ENCODE measurements around the gene ELMO1.

ELMO1 gene

DNA sequence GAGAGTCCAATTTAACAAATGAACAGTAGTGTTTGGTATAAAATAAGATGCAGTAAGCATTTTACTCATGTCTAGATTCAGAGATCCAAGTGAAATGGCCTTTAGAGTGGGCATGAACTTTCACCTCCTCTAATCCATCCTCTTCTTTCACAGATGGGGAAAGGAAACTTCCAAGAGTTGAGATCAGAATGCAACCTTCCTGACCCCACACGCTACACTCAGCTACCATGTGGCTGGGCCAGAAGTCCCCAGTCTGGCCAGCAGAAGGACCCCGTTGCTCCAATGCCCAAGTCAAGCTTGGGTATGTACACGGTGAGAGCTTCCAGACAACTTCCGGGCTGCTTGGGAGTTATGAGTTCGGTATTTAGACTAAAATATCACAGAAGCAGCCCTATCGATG, 228.0 kb downstream of the ELMO1 start:
- no peaks in the 10 kb centered on the region for H3K4me1 ChIP-seq (ENCODE audit: insufficient read depth, low read length)
- TF ChIP-seq EZH2 (IDR thresholded peaks at IDR 0.05; ENCODE audit: borderline replicate concordance, low read depth, low read length, severe bottlenecking) = no peak
- no peak for TF ChIP-seq CTCF (IDR thresholded peaks at IDR 0.05; ENCODE audit: borderline replicate concordance, extremely low read depth, low read length, poor library complexity, severe bottlenecking)
- peaks cover 33% of the 10 kb centered on the region for H3K36me3 ChIP-seq (ENCODE audit: insufficient read depth, low read length)
- H3K4me3 ChIP-seq (ENCODE audit: low read depth in 1 of 2, low read length in 2 of 2) = no peak overlapping the region
- H3K27ac ChIP-seq (ENCODE audit: low read length) = no peak overlapping the region
- no peak for DNase-seq
- no peak overlapping the region for H2AFZ ChIP-seq (ENCODE audit: low read depth, low read length)
- ATAC-seq (ENCODE audit: insufficient read depth, low read depth) = no peak
- H3K9me3 ChIP-seq (ENCODE audit: insufficient read depth, low read length, severe bottlenecking) = no peaks in the 10 kb centered on the region
- no peak overlapping the region for H3K4me2 ChIP-seq (ENCODE audit: insufficient read depth, low read length)
- H3K9ac ChIP-seq (ENCODE audit: low read depth, low read length) = no peak overlapping the region
- H3K79me2 ChIP-seq (ENCODE audit: insufficient read depth, low read length) = no peaks in the 10 kb centered on the region
- no peaks in the 10 kb centered on the region for H4K20me1 ChIP-seq (ENCODE audit: insufficient read depth, low read length)
- no peaks in the 10 kb centered on the region for H3K27me3 ChIP-seq (ENCODE audit: insufficient read depth, low read length, poor library complexity)

GRCh38 chr7:37218956-37219355, 229.7 kb downstream of the ELMO1 start:
- H3K36me3 ChIP-seq (ENCODE audit: insufficient read depth, low read length) = peaks cover 34% of the 10 kb centered on the region

GRCh38 chr7:37216923-37217322, 231.7 kb downstream of the ELMO1 start:
- H3K4me1 ChIP-seq (ENCODE audit: insufficient read depth, low read length) = no peaks in the 10 kb centered on the region

More at GRCh38 chr7:37218956-37219355, 229.7 kb downstream of the ELMO1 start:
- H3K4me1 ChIP-seq (ENCODE audit: insufficient read depth, low read length) = no peaks in the 10 kb centered on the region
- no peak overlapping the region for H2AFZ ChIP-seq (ENCODE audit: low read depth, low read length)
- no peaks in the 10 kb centered on the region for H4K20me1 ChIP-seq (ENCODE audit: insufficient read depth, low read length)
- no peaks in the 10 kb centered on the region for H3K9me3 ChIP-seq (ENCODE audit: insufficient read depth, low read length, severe bottlenecking)
- ATAC-seq (ENCODE audit: insufficient read depth, low read depth) = no peak
- no peaks in the 10 kb centered on the region for H3K79me2 ChIP-seq (ENCODE audit: insufficient read depth, low read length)
- no peak overlapping the region for H3K9ac ChIP-seq (ENCODE audit: low read depth, low read length)
- no peak overlapping the region for H3K4me2 ChIP-seq (ENCODE audit: insufficient read depth, low read length)
- DNase-seq = no peak
- H3K27ac ChIP-seq (ENCODE audit: low read length) = no peak overlapping the region
- TF ChIP-seq CTCF (IDR thresholded peaks at IDR 0.05; ENCODE audit: borderline replicate concordance, extremely low read depth, low read length, poor library complexity, severe bottlenecking) (no peak), EZH2 (IDR thresholded peaks at IDR 0.05; ENCODE audit: borderline replicate concordance, low read depth, low read length, severe bottlenecking) (no peak)
- H3K27me3 ChIP-seq (ENCODE audit: insufficient read depth, low read length, poor library complexity) = no peaks in the 10 kb centered on the region
- no peak overlapping the region for H3K4me3 ChIP-seq (ENCODE audit: low read depth in 1 of 2, low read length in 2 of 2)

More at GRCh38 chr7:37216923-37217322, 231.7 kb downstream of the ELMO1 start:
- no peak overlapping the region for H2AFZ ChIP-seq (ENCODE audit: low read depth, low read length)
- H3K27me3 ChIP-seq (ENCODE audit: insufficient read depth, low read length, poor library complexity) = no peaks in the 10 kb centered on the region
- TF ChIP-seq CTCF (IDR thresholded peaks at IDR 0.05; ENCODE audit: borderline replicate concordance, extremely low read depth, low read length, poor library complexity, severe bottlenecking) (no peak), EZH2 (IDR thresholded peaks at IDR 0.05; ENCODE audit: borderline replicate concordance, low read depth, low read length, severe bottlenecking) (no peak)
- H3K9ac ChIP-seq (ENCODE audit: low read depth, low read length) = no peak overlapping the region
- DNase-seq (no peak), ATAC-seq (ENCODE audit: insufficient read depth, low read depth) (no peak)
- H3K9me3 ChIP-seq (ENCODE audit: insufficient read depth, low read length, severe bottlenecking) = no peaks in the 10 kb centered on the region
- H3K27ac ChIP-seq (ENCODE audit: low read length) = no peak overlapping the region
- H3K4me3 ChIP-seq (ENCODE audit: low read depth in 1 of 2, low read length in 2 of 2) = no peak overlapping the region
- H3K4me2 ChIP-seq (ENCODE audit: insufficient read depth, low read length) = no peak overlapping the region
- H3K79me2 ChIP-seq (ENCODE audit: insufficient read depth, low read length) = no peaks in the 10 kb centered on the region
- H4K20me1 ChIP-seq (ENCODE audit: insufficient read depth, low read length) = no peaks in the 10 kb centered on the region
- peaks cover 30% of the 10 kb centered on the region for H3K36me3 ChIP-seq (ENCODE audit: insufficient read depth, low read length)

All from DND-41 (cell line).